AG09309 (cell line): Measurements from ENCODE around the gene EXOC7.

Source experiments
- DNase-seq: peaks from one replicate; pipeline ENCODE4 v3.0.0-alpha.2; 2010; ENCODE audit warnings: low read depth
- H3K4me3 ChIP-seq: 2 replicates; pipeline ENCODE4 v1.5.1; 2011; ENCODE audit warnings: mild to moderate bottlenecking, low read depth, low read length, moderate library complexity; ENCODE audit not compliant: control insufficient read depth
- TF ChIP-seq, protein P1 (sequence below): IDR thresholded peaks from 2 replicates; pipeline ENCODE4 v1.5.1; 2011; ENCODE audit warnings: mild to moderate bottlenecking, low read depth, low read length, inconsistent platforms; ENCODE audit not compliant: insufficient read depth, control insufficient read depth; ENCODE audit errors: missing control alignments

The EXOC7 gene

DNA sequence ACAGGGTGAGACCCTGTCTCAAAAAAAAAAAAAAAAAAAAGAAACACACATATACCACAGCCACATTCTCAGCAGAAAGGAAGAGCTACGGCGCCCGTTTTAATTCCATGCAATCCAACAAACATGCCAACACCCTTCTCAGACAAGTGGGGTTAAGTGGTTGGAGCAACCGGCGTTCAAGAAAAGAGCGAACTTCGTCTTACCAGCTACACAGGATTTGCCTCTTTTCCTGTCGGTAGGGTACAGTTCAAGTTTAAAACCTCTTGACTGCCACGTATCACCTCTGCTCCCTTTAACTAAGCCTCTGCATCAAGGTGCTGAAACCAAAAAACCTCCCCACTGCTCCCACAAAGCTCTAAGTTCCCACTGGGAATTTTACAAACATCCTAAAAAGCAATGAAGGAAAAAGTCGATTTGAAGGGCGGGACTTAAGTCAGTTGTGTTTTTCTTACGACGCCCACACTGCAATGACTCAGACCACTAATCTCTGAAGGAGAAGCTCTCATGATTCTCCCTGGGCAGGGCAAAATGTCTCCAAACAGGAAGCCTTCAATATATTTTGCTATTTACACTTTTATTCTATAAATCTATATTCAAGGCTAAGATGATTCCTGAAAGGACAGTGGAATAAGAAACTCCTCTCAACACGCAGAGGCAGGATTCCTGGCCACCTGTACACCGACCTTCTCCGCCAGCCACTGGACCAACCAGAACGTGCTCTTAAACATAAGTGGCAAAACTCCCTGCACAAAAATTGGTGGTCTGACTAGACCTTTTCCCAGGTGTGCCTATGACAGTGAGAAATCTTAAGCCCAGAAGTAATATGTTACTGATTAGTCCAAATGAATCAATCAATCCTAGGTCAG is 50.1 kb downstream of the EXOC7 start:
- TF ChIP-seq, protein P1, sequence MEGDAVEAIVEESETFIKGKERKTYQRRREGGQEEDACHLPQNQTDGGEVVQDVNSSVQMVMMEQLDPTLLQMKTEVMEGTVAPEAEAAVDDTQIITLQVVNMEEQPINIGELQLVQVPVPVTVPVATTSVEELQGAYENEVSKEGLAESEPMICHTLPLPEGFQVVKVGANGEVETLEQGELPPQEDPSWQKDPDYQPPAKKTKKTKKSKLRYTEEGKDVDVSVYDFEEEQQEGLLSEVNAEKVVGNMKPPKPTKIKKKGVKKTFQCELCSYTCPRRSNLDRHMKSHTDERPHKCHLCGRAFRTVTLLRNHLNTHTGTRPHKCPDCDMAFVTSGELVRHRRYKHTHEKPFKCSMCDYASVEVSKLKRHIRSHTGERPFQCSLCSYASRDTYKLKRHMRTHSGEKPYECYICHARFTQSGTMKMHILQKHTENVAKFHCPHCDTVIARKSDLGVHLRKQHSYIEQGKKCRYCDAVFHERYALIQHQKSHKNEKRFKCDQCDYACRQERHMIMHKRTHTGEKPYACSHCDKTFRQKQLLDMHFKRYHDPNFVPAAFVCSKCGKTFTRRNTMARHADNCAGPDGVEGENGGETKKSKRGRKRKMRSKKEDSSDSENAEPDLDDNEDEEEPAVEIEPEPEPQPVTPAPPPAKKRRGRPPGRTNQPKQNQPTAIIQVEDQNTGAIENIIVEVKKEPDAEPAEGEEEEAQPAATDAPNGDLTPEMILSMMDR = no peak
- DNase-seq = no peak
- H3K4me3 ChIP-seq = no peak overlapping the region

GRCh38 chr17:76051561-76051960 is 52.0 kb downstream of the EXOC7 start:
- H3K4me3 ChIP-seq = no peak overlapping the region
- TF ChIP-seq, protein P1 = no peak
- DNase-seq = no peak

DNA sequence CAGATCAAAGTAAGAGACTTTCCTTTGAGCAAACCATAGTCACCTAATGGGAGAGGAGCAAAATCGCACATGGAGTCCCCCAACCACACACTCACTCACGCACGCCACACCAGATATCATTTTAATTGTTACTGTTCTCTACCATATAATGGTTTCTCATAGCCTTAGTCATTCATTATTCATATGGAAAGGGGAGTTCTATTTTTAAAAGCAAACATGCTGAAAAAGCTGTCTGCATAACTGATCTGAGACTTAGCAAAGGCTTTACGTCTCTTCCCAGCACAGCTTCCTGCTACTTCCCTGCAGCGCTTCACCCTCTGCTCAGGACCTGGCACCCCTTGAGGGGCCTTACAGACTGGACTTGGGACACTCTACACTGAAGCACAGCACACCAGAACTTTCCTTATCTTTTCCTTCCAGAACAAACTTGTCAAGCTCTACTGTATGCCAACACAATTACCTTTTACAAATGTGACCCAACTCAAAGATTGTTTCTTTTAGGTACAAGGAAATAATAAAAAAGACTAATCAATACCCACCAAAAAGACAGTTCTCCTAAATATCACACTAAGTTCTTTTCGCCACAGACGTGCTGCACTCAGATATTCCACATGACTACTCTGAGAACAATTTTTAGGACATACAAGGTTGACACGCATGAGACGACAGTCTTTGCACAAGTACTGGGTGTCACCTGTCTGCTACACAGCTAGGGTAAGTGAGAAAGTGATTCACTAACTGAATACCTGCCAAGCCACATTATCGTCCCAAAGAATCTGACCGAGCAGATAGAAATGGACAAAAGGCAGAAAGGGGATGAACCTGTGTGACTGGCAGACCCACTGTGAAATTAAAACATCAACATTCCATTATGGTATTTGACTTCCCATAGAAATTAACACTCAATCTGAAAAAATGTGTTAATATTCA is 52.8 kb downstream of the EXOC7 start:
- DNase-seq = no peak
- TF ChIP-seq, protein P1 = no peak
- H3K4me3 ChIP-seq = no peak overlapping the region

DNA sequence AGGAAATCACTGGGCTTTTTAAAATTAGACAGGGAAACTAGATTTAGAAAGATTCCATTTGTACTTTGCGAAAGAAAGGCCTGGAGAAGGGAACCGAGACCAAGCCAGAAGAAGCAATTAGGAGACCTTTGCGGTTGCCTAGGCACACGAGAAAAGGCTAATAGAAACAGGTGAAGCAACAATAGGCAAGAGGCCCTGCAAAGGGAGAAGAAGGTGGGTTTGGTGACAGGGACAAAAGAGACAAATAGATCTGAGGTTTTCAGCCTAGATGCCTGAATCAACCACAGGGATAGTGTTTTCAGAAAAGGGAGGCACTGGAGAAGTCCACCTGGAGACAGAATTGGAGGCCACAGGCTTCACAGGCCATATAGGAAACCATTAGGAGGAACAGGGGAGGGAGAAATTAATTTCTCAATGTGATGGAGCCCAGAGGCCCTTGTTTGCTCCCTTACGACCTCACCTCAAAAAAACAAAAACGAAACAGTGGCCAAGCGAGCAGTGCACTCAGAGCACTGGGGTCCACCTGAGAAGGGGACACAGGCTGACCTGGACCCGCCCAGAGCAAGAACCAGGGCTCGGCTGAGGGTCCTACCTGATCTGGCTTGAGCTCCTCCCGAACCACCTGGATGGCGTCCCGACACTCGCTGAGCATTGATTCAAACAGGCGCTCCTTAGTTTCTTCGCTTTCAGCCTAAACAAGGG is 53.6 kb downstream of the EXOC7 start:
- no peak overlapping the region for H3K4me3 ChIP-seq
- TF ChIP-seq, protein P1 = no peak
- no peak for DNase-seq

DNA sequence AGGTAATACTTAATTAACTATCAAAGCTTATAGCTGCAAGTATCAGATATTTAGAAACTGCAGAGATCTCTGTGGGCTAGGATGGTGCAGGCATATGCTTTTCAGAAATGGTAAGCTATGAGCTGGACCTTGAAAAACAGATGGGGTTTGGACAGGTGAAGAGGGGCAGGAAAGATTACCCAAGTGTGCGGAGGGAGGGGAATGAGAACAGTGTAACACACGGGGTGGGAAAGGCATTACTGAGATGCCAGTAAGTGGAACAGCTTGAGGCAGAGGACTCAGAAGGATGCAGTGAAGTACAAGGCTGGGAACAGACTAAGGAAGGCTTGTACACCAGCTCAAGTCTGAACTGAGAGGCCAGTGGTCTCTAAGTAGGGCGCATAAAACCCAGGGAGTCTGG is 54.3 kb downstream of the EXOC7 start:
- DNase-seq = no peak
- TF ChIP-seq, protein P1 = no peak
- no peak overlapping the region for H3K4me3 ChIP-seq

GRCh38 chr17:76048711-76049110 is 54.9 kb downstream of the EXOC7 start:
- H3K4me3 ChIP-seq = no peak overlapping the region
- TF ChIP-seq, protein P1 = no peak
- DNase-seq = no peak
